Vein endothelial cell (primary cell): Measurements from ENCODE around the gene PAGE1. TPM values are rescaled to one million over a fixed set of nuclear protein-coding genes. Genes with fewer than 3 reads are reported as not detected.

Experiments
- total RNA-seq: library from RNA; depleted of rRNA; stranded (reverse); fragments of >200 nt; gene quantifications from 2 replicates; pipeline ENCODE4 v1.2.3, GENCODE V29; 2012

The PAGE1 gene
- not detected in 2 replicates for total RNA-seq

GRCh38 chrX:49695276-49696180, at the start of gene PAGE1:
PAGE1 (minus strand) TSS chrX:49695984; CDS start chrX:49694770, 1,214 bp downstream.

Other genes with a start within 250 kb of the PAGE1 start
- not detected in 2 replicates for gene GAGE12C, start 163.8 kb downstream of the PAGE1 start, total RNA-seq
- not detected in 2 replicates for gene GAGE12D, start 154.3 kb downstream of the PAGE1 start, total RNA-seq
- gene GAGE12E, start 144.7 kb downstream of the PAGE1 start, total RNA-seq: not detected in 2 replicates
- gene GAGE12F, start 135.1 kb downstream of the PAGE1 start, total RNA-seq: not detected in 2 replicates
- gene GAGE12G, start 125.6 kb downstream of the PAGE1 start, total RNA-seq: not detected in 2 replicates
- not detected in 2 replicates for gene GAGE12H, start 116.0 kb downstream of the PAGE1 start, total RNA-seq
- gene GAGE2A, start 106.5 kb downstream of the PAGE1 start, total RNA-seq: not detected in 2 replicates
- not detected in 2 replicates for gene GAGE1, start 97.0 kb downstream of the PAGE1 start, total RNA-seq
- not detected in 2 replicates for gene PAGE4, start 133.3 kb upstream of the PAGE1 start, total RNA-seq
- gene USP27X, start 183.5 kb upstream of the PAGE1 start, total RNA-seq: 2.9 and 3.9 TPM in 2 replicates
- gene CLCN5, start 226.6 kb upstream of the PAGE1 start, total RNA-seq: 7.8 and 11.8 TPM in 2 replicates